ENCODE data around the gene PYGO1. TPM values are rescaled to one million over a fixed set of nuclear protein-coding genes. Genes with fewer than 3 reads are reported as not detected.

The PYGO1 gene
- polyA plus RNA-seq, 3 donors, result not detected

DNA sequence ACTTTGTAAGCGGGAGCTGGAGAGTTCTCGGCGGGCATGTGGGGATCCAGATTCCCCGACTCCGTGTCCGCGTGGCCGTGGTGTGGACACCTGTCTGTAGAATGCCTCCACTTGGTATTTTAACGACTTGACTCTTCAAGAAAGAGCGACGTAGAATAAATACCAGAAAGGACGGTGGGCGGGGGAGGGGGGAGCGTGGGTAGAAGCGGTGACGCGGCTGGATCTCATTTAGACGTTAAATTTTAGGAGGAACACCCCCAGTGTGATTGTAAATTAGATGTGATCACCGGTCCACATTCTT is 620 bp upstream of the PYGO1 start:
- Mint-ChIP-seq H3K4me1 (peaks cover 7% of the 10 kb centered on the region), H3K9me3 (peaks cover 4 to 21% (median 15%) of the 10 kb centered on the region in 7 donors), H3K27ac (no peak overlapping the region), H3K4me3 (peak overlapping the region in 1 of 2 donors; percentile 77), H3K27me3 (ENCODE audit: low read depth in 3 of 3) (peaks cover 43 to 53% (median 50%) of the 10 kb centered on the region in 3 donors), H3K36me3 (peaks cover 4 to 6% of the 10 kb centered on the region in 2 donors)
- no peaks in the 10 kb centered on the region for H3K36me3 ChIP-seq (replicated peaks in 1 of 2; ENCODE audit: control insufficient read depth in 1 of 2, insufficient read depth in 2 of 2, low read length in 2 of 2)
- peaks cover 6 to 11% of the 10 kb centered on the region in 2 donors for H3K4me1 ChIP-seq (ENCODE audit: control insufficient read depth in 1 of 2, insufficient read depth in 2 of 2, low read length in 2 of 2)
- H2AFZ ChIP-seq (ENCODE audit: insufficient read depth, low read depth, low read length, poor library complexity, severe bottlenecking), result no peak overlapping the region
- H3K9ac ChIP-seq (ENCODE audit: insufficient read depth, low read length, poor library complexity, severe bottlenecking), result no peak overlapping the region
- TF ChIP-seq, protein P1, sequence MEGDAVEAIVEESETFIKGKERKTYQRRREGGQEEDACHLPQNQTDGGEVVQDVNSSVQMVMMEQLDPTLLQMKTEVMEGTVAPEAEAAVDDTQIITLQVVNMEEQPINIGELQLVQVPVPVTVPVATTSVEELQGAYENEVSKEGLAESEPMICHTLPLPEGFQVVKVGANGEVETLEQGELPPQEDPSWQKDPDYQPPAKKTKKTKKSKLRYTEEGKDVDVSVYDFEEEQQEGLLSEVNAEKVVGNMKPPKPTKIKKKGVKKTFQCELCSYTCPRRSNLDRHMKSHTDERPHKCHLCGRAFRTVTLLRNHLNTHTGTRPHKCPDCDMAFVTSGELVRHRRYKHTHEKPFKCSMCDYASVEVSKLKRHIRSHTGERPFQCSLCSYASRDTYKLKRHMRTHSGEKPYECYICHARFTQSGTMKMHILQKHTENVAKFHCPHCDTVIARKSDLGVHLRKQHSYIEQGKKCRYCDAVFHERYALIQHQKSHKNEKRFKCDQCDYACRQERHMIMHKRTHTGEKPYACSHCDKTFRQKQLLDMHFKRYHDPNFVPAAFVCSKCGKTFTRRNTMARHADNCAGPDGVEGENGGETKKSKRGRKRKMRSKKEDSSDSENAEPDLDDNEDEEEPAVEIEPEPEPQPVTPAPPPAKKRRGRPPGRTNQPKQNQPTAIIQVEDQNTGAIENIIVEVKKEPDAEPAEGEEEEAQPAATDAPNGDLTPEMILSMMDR (IDR thresholded peaks at IDR 0.05), result no peak
- no peak overlapping the region for H3K27ac ChIP-seq (ENCODE audit: low read depth in 1 of 2, low read length in 2 of 2)
- H4K20me1 ChIP-seq (ENCODE audit: insufficient read depth, low read length), result no peaks in the 10 kb centered on the region
- H3K9me3 ChIP-seq (replicated peaks in 1 of 2; ENCODE audit: control insufficient read depth in 1 of 2, insufficient read depth in 1 of 2, low read length in 2 of 2), result peaks cover 6 to 23% of the 10 kb centered on the region in 2 donors
- intact Hi-C loops (cut with micrococcal nuclease), result no loop called here
- H3K4me2 ChIP-seq (replicated peaks; ENCODE audit: extremely low read depth, low read length, poor library complexity, severe bottlenecking), result peak overlapping the region; percentile 79
- no peak for DNase-seq
- peak overlapping the region in 1 of 3 experiments; percentile 58 for H3K4me3 ChIP-seq (replicated peaks in 1 of 3; ENCODE audit: low read depth in 2 of 3, low read length in 3 of 3)
- WGBS (ENCODE audit: insufficient coverage), result 13% methylated on average over 16 of the region's 19 CpGs
- peaks cover 56 to 64% of the 10 kb centered on the region in 2 donors for H3K27me3 ChIP-seq (ENCODE audit: control insufficient read depth in 2 of 2, insufficient read depth in 2 of 2, low read length in 2 of 2)
- no peaks in the 10 kb centered on the region for H3K79me2 ChIP-seq (ENCODE audit: insufficient read depth, low read length)

DNA sequence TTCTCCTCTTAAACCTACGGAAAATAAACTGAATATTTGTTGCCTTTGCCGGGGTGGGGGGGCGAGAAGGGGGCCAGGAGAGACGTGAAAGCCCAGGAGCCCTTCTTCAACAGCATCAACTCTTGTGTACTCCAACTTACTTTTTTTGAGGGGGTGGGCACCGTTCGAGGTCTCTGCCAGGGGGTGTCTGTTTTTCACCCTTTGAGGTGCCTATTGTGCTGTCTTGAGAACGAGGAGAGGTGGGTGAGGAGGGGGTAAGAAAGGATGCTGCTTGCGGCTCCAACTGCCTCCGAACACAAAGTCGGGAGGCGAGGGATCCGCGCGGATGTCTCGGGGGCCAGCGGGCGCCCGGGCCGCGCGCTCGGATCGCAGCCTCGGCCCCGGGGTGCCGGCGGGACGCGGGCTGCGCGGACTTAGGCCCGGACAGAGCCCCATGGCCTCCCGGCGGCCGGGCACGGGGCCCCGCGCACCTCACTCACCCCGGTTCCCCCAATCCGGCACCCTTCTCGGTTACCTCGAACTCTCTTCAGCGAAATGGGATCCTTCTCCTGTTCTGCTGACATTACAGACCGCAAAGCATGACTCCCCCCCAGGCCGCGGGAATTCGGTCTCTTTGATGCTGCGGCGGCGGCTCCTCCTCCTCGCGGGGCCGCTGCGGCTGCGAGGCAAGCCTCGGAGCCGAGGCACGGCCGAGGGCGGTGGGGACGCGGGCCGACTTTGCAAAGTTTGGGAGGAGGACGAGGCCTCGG is 650 bp downstream of the PYGO1 start:
- Mint-ChIP-seq H3K27ac (no peak overlapping the region), H3K4me3 (peak overlapping the region; percentile 73 to 89), H3K4me1 (peaks cover 7% of the 10 kb centered on the region), H3K9me3 (peaks cover 4 to 21% (median 15%) of the 10 kb centered on the region in 7 donors), H3K36me3 (peaks cover 4 to 6% of the 10 kb centered on the region in 2 donors), H3K27me3 (ENCODE audit: low read depth in 3 of 3) (peaks cover 43 to 63% (median 62%) of the 10 kb centered on the region in 3 donors)
- Histone ChIP-seq H3K27me3 (ENCODE audit: control insufficient read depth in 2 of 2, insufficient read depth in 2 of 2, low read length in 2 of 2) (peaks cover 59 to 74% of the 10 kb centered on the region in 2 donors), H3K36me3 (replicated peaks in 1 of 2; ENCODE audit: control insufficient read depth in 1 of 2, insufficient read depth in 2 of 2, low read length in 2 of 2) (no peaks in the 10 kb centered on the region), H3K4me3 (replicated peaks in 1 of 3; ENCODE audit: low read depth in 2 of 3, low read length in 3 of 3) (peak overlapping the region in 2 of 3 experiments; percentile 27 to 65), H3K9me3 (replicated peaks in 1 of 2; ENCODE audit: control insufficient read depth in 1 of 2, insufficient read depth in 1 of 2, low read length in 2 of 2) (peaks cover 6 to 23% of the 10 kb centered on the region in 2 donors), H4K20me1 (ENCODE audit: insufficient read depth, low read length) (no peaks in the 10 kb centered on the region), H3K27ac (ENCODE audit: low read depth in 1 of 2, low read length in 2 of 2) (no peak overlapping the region), H3K9ac (ENCODE audit: insufficient read depth, low read length, poor library complexity, severe bottlenecking) (no peak overlapping the region), H3K4me1 (ENCODE audit: control insufficient read depth in 1 of 2, insufficient read depth in 2 of 2, low read length in 2 of 2) (peaks cover 6 to 11% of the 10 kb centered on the region in 2 donors), H3K4me2 (replicated peaks; ENCODE audit: extremely low read depth, low read length, poor library complexity, severe bottlenecking) (peak overlapping the region; percentile 79), H3K79me2 (ENCODE audit: insufficient read depth, low read length) (no peaks in the 10 kb centered on the region), H2AFZ (ENCODE audit: insufficient read depth, low read depth, low read length, poor library complexity, severe bottlenecking) (peak overlapping the region; percentile 68)
- intact Hi-C loops (cut with micrococcal nuclease), result no loop called here
- TF ChIP-seq, protein P1 (IDR thresholded peaks at IDR 0.05), result no peak
- WGBS (ENCODE audit: insufficient coverage), result 2% methylated on average over 56 of the region's 65 CpGs
- peak in 1 of 3 donors; percentile 3 for DNase-seq
